Measurements from ENCODE around the gene RIC1.

DNA sequence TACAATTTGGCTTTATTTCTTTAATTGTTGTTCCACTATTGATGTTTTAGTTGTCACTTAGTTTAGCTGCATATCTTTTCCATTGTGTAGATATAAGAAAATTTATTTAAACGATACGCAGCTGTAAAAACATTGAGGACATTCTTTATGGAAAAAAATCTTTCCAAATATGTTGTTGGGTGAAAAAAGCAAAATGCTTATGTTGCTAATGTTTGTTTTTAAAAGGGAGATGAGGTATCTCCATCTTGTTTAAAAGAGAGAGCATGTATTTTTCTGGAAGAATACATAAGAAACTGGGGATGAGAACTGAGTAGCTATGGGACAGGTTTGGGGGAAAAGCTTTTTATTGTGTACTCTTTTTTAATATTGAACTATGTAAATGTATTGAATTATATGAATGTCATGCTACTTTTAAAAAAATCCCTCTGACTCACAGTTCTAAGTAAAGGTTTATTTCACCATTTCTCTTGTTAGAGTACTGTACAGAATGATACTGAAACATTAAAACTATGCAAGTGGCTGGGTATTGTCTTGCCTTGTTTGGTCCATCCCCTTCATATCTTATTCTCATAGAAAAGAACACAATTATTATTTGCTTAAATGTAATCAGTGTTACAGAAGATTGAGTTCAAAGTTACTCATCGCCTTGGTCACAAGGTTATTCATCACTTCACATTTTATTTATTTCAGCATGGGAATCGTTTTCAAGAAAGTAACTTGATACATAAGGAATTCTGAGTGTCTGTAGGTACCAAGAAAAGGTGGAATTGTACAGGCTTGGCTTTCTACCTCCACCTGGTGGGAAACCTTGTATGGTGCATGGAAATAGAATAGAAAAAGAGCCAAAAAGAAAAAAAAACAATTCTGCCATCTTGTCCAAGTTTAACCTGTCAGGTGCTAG is 85.8 kb downstream of the RIC1 start:
- TF ChIP-seq ZFP37 (CRISPR knock-in tag; IDR thresholded peaks at IDR 0.05; ENCODE audit: borderline replicate concordance) = no peak
- no peak for TF ChIP-seq FOXJ3 (CRISPR knock-in tag; IDR thresholded peaks at IDR 0.05; ENCODE audit: borderline replicate concordance)
- no peak for TF ChIP-seq TBP (CRISPR knock-in tag; IDR thresholded peaks at IDR 0.05)
- no peak for TF ChIP-seq ZFP90 (CRISPR knock-in tag; IDR thresholded peaks at IDR 0.05; ENCODE audit: borderline replicate concordance)
- TF ChIP-seq MEF2D (CRISPR knock-in tag; IDR thresholded peaks at IDR 0.05) = no peak
- no peak for TF ChIP-seq ELF1 (CRISPR knock-in tag; IDR thresholded peaks at IDR 0.05)
- no peak for TF ChIP-seq STAT5B (CRISPR knock-in tag; IDR thresholded peaks at IDR 0.05)
- no peak for TF ChIP-seq SKIL (CRISPR knock-in tag; IDR thresholded peaks at IDR 0.05; ENCODE audit: borderline replicate concordance)
- no peak for TF ChIP-seq ARNT2 (CRISPR knock-in tag; IDR thresholded peaks at IDR 0.05; ENCODE audit: low read depth)
- TF ChIP-seq ZBTB38 (CRISPR knock-in tag; IDR thresholded peaks at IDR 0.05) = no peak
- TF ChIP-seq EZH2 (conservative IDR thresholded peaks at IDR 0.05; ENCODE audit: low read depth, low read length) = no peak
- TF ChIP-seq, protein P1, sequence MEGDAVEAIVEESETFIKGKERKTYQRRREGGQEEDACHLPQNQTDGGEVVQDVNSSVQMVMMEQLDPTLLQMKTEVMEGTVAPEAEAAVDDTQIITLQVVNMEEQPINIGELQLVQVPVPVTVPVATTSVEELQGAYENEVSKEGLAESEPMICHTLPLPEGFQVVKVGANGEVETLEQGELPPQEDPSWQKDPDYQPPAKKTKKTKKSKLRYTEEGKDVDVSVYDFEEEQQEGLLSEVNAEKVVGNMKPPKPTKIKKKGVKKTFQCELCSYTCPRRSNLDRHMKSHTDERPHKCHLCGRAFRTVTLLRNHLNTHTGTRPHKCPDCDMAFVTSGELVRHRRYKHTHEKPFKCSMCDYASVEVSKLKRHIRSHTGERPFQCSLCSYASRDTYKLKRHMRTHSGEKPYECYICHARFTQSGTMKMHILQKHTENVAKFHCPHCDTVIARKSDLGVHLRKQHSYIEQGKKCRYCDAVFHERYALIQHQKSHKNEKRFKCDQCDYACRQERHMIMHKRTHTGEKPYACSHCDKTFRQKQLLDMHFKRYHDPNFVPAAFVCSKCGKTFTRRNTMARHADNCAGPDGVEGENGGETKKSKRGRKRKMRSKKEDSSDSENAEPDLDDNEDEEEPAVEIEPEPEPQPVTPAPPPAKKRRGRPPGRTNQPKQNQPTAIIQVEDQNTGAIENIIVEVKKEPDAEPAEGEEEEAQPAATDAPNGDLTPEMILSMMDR (CRISPR knock-in tag; IDR thresholded peaks at IDR 0.05) = peak; percentile 35
